GM12801 (cell line): ENCODE data around the gene CWF19L1.

Source experiments
- TF ChIP-seq, protein P1 (sequence below): IDR thresholded peaks from one replicate; pipeline ENCODE4 v1.5.1; 2011; ENCODE audit warnings: control low read depth; ENCODE audit not compliant: insufficient read length; ENCODE audit errors: extremely low read depth

The CWF19L1 gene

GRCh38 chr10:100184840-100185239 is 82.6 kb downstream of the CWF19L1 start:
- TF ChIP-seq, protein P1, sequence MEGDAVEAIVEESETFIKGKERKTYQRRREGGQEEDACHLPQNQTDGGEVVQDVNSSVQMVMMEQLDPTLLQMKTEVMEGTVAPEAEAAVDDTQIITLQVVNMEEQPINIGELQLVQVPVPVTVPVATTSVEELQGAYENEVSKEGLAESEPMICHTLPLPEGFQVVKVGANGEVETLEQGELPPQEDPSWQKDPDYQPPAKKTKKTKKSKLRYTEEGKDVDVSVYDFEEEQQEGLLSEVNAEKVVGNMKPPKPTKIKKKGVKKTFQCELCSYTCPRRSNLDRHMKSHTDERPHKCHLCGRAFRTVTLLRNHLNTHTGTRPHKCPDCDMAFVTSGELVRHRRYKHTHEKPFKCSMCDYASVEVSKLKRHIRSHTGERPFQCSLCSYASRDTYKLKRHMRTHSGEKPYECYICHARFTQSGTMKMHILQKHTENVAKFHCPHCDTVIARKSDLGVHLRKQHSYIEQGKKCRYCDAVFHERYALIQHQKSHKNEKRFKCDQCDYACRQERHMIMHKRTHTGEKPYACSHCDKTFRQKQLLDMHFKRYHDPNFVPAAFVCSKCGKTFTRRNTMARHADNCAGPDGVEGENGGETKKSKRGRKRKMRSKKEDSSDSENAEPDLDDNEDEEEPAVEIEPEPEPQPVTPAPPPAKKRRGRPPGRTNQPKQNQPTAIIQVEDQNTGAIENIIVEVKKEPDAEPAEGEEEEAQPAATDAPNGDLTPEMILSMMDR = no peak

DNA sequence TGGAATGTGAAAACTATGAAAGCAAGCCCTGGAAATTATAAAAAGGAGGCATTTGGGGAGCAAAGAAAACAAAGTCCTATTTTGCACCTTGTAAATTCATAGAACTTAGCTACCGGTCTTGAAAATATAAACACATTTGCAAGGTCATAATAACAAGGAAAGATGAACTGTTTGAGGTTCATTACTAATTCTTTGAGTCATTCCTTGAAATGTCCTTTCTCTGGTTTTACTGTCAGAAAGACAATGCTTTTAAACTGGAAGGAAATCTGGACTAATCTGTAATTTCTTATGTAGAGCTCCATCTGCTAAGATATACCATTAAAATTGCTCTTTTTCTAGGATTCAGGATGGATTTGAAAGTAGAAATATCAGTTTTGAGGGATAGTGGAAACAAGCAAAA is 83.0 kb downstream of the CWF19L1 start:
- TF ChIP-seq, protein P1 = no peak

DNA sequence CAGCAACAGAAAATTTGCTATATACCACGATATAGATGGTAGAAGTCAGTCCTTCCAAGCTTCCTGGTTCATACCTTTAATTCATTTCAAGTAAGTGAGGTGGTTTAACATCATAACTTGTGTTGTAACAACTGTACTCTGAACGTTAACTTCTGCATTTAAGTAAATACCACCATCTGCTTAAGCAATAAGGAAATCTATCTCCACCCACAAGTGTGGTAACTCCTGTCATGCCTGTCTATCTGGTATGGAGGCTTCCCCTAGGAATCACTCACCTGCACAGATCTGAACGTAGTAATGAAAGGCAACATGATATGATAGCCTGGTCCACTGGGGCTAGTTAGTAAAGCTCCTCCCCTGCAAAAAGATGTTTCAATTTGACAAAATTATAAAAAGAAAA is 84.0 kb downstream of the CWF19L1 start:
- TF ChIP-seq, protein P1 = no peak

- TF ChIP-seq, protein P1 = no peak
Observed at GRCh38 chr10:100182908-100183307, 84.5 kb downstream of the CWF19L1 start.
